ENCODE measurements around the gene ELMO2.

Gene ELMO2

DNA sequence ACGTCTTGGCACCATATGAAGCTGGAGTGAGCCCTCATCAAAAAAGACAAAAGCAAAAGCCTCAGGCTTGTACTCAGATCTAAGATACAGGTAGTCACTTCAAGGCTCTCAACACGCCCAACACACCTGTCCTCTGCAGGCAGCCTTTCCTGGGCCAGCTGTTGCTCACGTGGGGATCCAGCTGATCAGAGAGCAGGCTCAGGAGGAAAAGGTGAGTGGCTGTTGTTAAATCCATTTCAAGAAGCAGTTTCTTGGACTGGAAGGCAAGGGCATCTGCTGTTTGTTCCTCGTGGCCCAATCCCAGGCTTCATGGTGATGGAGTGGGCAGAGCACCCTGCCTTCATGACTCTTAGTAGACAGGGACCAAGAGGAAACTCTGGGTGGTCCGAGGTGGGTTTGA, 39.6 kb downstream of the ELMO2 start:
- DNase-seq: no peak

DNA sequence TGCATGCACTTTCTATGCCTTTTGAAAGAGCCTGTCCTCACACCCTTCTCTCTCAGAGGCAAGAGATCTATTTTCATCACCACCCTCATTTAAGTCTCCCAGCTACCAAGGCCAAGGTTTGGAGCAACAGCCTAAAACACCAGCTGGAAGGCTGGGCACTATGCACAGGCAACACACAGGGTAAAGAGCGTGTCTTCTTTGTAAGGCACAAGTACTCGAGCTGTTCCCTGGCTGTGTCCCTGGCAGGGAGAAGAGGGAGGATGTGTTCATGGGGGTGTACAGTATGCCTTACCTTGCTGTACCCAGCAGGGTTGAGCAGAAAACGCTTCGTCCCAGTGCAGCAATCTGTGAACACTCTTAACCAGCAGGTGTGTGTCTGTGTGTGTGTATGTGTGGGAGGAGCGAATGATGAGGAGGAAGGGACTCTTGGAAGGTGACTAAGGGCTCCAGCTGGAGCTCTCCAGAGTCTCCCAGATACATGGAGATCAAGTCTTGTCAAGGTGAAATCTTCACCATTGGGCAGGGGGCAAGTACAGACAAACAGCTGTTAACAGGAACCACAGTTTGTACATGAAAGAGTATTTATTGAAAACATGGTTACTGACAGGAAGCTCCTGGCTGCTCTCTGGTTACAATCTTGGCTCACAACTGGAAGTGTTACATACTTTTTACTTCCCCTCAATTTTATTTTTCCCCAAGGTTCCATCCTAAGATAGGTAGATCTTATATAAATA, 40.8 kb downstream of the ELMO2 start:
- DNase-seq: no peak

DNA sequence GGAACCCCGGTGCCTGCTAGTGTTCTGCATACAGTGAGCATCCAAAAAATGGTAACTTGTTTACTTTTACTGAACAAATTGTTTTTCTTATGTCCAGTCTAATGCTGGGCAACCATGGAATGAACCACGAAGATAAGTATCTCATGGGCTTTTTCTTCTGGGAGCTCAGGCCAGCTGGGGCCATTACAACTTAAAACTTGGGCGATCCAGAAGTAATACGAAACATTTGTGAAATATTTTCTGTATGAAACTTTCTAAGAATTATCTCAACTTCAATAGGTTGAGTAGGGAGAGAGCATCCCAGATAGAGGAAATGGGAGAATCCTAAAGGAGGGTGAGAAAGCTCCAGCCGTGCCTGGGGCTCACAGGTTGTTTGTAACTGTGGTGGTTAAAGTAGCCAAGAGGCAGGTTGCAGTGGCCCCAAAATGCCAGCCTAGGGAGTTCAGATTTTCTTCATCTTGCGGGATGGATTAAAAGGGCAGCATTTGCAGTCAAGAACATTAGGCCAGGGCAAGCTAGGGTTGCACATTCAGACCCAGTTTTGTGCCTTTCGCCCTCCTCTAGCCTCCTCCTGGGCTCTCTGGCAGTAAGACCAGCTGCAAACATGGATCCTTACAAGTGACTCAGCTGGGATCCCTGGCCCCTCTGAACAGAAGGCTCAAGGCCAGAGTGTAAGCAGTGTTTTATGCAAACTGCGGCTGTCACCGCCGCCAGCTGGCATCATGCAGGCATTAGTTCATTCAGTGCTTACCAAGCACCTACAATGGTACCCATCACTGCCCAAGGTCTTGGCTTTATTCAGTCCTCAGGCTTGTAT, 41.5 kb downstream of the ELMO2 start:
- no peak for DNase-seq

DNA sequence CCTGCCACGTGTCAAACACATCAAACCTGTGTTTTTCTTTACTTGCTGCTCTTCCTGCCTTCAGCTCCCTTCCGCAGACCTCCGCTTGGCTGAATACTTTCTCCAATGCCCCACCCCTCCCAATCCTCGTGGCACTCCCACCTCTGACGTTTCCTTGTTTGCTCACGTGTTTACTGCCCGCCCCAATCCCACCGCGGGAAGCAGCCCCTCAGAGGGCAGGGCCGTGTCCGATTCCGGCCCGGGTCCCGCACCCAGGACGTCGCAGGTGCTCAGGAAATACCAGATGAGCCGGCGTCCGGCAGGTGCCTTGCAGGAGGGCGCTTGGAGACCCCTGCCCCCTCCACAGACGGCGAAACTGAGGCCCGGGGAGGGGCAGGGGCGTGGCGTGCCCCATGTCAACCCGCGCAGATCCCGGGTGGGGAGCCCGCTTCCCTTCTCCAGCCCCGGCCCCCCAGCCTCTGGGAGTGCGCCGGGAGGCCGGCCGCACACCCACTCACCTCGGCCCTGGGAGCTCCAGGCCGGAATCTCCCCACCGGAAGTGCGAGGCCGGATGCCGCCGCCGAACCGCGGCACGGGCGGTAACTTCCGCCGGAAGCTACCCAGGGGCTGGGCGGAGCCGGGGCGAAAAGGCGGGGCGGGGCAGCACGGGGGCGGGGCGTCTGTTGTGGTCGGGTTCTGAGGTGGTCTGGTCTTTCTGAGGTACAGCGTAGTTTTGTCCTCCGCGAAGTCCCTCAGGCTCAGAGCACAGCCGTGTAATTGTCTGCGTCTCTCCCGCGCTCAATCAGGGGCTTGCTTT, 42.3 kb downstream of the ELMO2 start:
- DNase-seq: peak; percentile 91

DNA sequence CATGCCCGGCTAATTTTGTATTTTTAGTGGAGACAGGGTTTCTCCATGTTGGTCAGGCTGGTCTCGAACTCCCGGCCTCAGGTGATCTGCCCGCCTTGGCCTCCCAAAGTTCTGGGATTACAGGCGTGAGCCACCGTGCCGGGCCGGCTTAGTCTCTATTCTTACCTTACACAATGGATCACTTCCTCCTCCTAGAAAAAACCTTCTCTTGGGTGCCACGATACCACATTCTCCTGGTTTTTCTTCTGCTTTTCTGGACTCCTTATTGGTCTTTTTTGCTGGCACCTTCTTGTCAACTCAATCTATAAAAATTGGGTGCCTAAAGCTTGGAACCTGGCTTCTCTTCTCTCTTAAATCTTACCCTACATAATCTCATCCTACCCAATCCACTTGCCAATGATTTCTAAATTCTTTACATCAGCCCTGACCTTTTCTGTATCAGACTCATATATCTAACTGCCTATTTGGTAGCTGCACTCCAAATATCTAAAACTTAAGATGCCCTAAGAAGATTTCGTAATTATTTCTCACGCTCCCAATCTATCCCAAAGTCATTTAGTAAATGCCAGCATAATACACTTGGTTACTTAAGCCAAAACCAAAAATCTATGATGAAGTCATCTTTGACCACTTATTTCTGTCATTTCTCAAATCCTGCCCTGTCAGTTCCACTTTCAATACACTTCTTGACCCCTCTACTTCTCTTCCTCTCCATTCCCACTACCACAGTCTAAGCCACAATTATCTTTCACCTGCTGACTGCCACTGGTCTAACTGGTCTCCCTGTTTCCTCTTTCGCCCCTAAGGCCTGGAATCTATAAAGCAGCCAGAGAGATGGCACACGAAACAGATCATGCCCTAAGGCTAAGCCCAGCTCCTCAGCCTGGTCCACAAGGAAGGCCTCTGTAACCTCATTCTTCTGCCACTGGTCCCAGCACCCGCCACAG, 43.2 kb downstream of the ELMO2 start:
- DNase-seq: no peak

DNA sequence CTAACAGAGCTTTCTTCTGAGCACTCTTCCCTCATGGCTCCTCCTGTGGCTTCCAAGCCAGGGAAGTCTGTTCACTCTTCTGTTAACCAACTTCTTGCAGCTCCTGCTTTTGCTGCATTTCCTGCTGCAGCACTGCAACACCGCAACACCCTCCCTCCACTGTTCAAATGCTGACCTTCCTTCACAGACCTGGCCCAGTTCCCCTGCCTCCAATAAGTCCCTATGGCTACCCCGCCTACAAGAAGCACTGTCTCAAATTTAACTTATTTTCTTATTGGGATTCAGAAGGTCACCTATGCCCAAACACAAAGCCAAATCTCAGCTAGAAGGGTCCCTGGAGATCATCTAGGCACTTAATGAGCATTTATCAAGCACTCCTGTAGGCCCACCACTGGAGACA, 44.6 kb downstream of the ELMO2 start:
- no peak for DNase-seq

DNA sequence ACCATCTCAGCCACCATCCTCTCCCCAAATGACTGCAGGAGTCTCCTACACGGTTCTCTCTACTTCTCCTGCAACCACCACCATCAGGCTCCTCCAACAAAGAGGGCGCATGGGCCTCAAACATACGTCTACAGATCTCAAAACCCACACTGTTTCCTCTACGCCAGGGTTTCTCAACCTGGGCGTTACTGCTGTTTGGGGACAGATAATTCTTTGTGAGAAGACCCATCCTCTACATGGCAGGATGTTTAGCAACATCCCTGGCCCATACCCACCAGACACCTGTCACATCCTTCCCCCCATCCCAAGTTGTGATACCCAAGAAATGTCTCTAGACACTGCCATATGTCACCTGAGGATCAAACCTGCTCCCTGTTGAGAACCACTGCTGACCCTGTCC, 45.0 kb downstream of the ELMO2 start:
- DNase-seq: peak; percentile 41

DNA sequence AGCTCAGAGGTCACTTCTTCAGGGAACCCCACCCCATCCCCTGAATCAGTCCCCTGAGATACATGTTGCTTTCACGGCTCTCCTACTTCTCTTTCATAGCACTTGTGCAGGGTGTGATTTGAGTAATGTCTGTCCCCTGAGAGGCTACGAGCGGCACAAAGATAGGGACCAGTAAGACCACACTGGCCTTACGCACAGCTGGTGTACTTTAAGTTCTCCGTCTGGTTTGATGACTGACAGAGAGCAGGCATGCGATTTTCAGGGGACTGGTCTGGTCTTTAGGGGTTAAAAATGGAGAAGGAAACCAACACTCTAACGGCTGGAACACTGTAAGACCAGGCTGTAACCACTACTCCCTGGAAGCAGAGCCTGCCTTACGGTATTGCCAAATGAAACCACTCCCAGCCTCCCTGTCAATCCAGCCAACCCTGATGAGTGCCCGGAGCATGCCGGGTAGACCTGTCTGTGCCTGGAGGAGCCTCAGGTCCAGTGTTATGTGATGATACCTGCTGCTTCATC, 47.1 kb downstream of the ELMO2 start:
- no peak for DNase-seq

DNA sequence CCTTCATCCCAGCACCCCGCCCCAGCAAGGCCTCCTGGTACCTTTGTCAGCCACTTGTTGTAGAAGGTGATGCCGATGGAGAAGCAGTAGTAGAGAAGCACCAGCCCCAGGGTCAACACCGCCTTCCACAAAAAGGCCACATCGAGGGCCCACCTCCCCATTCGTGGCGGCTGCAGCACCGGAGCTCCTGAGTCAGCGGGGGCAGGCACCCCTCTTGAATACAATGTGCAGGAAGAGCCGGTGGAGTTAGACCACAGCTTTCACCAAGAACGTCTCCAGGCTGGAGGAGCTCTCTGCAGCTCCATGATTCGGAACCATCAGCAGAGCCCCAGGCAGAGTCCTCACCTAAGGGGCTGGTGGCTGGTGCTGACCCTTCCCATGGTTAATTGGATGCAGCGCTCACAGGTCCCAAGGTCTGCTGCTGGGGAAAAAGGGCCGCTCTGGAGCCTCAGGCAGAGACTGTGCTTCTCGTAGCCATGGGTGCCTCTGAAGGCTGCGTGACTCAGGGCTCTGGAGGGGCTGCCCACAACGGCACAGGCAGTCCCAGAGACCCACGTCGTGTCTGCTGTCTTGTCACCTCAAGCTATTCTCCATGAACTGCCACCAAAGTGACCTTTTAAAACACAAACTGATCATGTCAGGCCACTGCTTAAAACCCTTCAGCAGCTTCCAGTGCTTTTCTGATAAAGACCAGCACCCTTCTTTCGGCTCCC, 47.9 kb downstream of the ELMO2 start:
- no peak for DNase-seq

DNA sequence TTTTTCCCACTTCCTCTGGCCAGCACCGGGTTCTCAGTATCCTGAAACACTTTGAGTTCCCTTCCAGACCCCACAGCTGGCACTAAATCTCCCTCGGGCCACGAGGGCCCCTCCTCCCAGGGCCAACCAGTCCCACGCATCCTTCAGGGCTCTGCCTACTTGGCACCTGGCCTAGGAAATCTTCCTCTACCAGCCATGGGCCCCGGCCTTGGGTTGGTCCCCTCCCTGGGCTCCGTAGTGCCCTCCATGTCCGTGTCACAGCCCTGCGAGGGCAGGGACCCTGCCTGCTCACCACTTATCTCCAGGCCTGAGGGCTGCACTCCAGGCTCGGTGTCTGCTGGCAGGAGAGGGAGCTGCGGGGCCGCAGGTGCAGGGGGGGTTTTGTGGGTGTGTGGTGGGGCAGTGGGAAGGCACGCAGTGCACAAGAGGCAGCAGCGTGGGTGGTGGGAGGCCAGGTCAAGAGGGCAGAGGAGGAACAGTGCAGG, 49.3 kb downstream of the ELMO2 start:
- no peak for DNase-seq

DNA sequence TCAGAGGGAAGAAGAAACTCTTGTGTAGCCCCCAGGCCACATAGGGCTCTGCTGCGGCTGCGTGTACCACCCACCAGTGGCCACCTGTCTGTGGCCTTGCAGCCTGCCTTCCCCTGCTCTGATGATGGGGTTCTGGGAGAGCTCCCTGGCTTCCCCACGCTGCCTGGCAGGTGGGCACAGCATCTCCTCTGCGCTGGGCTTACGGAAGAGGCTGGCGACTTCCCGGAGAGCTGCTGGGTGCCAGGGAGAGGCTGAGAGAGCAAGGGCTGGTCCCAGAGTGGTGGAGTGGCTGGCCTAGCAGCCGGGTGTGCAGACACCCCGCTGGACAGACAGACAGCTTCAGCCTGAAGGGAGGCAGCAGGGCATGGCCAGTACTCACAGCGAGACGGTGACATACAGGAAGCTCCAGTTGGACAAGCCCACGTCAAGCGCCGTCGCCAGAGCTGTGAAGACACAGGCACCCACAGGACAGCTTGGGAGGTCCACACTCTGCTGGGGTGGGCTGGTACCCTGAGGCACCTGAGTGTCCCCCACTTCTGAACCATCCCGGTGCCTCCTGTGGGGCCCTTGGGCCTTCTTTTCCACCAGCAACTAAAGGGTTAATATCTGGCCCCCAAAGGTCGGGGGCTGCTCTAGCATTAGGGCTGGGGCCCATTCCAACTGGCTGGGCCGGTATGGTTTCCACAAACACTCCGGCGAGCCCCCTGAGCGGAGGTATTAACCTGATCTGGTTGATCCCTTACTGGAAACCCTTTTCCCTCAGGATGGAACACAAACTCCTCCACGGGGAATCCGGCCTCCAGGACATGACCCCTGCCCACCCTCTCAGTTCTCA, 50.0 kb downstream of the ELMO2 start:
- DNase-seq: no peak

DNA sequence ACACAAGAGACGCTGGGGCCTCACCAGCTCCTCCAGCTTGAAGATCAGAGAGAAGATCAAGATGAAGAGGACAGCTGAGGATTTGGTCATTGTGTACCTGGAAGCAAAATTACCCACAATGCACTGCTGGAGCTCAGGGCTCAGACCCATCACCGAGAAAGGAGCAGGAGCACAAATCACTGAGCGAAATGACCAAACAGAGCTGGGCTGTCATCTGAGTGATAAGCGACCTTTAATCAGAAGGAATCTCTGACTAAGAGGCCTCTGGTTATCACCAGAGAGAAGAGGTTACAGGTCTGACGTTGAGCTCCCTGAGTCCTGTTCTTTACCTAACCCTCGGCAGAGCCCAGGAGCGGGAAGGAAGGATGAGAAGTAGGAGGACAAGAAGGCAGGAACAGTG, 50.6 kb downstream of the ELMO2 start:
- no peak for DNase-seq

DNA sequence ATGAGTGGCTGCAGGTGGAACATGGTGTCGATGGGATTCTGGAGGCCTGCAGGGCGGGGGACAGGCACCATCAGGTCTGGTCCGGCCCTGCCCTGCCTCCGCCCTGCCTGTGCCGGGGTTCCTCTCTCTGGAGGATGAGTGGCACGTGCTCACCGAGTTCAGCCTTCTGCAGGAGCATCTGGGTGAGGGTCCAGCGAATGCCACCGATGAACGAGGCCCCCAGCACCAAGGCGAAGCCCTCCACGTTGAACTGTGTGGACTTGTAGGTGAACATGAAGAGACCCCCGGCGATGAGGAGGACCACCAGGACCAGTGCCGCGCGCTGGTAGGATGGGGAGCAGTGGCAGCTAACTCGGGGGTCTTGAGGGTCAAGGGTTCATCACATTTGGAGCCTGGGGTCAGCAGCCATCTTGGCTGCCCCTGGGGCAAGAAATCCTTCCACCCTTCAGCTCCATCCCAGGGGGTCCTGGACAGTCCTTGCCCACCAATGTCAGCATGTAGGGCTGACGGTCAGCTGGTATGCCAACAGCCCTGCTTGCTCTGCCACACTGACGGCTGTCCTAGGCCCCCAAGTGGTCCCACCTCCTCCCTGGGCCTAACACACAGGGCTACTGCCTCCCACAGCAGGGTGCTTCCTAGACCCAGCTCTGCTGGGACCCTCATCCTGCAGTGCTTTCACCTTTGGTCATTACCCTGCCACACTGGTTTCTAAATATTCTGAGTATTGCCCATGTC, 51.3 kb downstream of the ELMO2 start:
- no peak for DNase-seq

DNA sequence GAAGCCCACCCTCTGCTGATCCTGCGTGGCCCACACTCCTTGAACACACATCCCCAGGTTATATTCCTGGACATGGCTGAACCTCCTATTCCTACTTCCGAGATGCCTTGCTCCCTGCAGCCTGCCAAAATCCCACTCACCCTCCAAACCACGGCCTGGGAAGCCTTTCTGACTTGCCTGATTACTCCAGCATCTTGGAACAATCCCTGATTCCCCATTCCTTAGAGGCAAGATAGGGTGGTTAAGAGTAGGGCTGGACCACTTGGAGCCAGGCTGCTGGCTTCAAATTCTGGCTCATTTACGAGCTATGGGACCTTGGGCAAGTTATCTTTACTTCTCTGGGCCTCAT, 52.2 kb downstream of the ELMO2 start:
- no peak for DNase-seq

DNA sequence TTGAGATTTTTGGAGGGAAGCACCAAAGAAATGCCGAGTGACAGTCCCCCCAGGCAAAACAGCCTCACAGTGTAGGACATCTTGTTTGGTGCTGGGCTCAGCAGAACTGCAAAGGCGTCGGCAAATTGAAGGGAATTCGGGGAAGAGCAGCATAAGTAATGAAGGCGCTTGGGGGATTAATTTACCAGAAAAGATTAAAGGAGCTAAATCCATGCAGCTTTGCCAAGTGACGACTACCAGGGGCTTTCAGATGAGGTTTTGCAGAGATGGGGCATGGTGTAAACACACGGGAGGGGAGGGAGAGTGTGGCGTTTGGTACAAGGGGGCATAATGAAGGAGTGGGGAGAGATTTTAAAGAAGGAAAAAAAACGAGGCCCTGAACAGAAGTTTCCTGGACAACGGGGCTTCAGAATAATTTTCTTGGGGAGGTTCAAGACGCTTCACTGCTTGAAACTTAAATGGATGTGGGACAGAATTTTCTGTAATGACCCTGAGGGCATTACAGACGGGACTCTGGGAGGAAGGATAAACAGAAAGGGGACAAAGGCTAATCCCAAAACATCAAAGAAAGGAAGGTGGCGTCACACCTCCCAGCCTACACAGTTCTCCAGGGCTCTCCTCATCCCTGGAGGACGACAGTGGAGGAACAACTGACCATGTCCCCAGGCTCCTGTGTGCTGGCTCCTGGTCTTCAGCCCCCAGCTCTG, 52.8 kb downstream of the ELMO2 start:
- DNase-seq: no peak

DNA sequence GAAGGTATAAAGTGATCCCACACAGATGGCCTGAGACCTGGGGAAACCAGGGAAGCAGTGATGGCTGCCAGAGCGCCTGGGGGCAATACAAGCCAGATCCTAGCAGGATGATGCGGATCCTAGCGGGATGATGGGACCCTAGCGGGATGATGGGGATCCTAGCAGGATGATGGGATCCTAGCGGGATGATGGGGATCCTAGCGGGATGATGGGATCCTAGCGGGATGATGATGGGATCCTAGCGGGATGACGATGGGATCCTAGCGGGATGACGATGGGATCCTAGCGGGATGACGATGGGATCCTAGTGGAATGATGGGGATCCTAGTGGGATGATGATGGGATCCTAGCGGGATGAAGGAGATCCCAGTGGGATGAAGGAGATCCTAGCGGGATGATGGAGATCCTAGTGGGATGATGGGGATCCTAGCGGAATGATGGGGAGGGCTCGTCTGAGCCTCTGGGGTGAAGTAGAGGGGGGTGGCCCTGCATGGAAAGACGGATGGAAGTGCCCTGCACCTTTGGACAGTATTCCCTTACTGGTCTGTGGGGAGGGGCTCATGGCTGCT, 54.0 kb downstream of the ELMO2 start:
- DNase-seq: no peak

DNA sequence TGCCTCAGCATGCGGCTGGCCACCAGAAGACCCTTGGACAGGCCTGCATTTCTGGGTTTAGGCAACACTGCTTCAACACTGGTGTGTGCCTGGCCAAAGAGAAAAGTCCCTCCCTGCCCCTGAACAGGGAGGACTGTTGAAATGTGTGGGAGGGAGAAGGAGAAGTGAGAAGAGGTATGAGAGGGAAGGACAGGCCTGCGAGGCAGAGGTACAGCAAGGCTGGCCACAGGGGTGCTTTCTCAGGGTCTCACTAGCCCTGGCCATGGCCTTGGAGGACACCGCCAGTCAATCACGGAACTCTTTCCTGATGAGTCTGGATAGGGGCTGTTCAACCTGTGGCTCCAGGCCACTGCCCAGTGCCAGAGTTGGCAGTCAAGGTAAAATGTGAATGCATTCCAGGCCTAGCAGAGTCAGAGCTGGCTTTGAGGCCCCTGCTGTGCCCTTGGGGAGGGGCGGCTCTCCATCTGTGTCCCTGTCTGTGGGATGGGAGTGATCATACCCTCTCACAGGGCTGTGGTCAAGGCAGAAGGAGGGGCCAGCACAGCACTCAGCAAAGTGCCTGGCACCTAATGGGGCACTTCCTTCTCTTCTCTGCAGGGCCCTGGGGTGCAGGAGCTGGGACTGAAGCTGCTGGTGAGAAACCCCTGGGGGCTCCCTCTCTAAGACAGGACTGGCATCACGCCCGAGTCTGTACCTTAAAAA, 54.9 kb downstream of the ELMO2 start:
- no peak for DNase-seq

DNA sequence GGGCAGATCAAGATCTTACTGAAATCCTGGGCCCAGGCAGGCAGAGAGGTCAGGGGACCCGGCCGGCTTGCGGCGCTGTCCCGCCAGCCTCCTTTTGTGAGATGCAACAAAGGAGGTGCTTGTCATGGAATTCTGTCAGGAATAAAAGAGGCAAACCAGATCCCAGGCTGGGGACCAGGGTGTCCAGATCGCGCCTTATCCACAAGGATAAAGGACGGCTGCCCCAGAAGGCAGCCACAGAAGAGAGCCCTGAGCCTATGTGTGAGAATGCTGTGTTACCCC, 55.5 kb downstream of the ELMO2 start:
- no peak for DNase-seq
